Activated CD8-positive, alpha-beta T cell treated with anti-CD3 and anti-CD28 coated beads for 36 hours (primary cell): ENCODE results near the gene RIPOR3. TPM values are rescaled to one million over a fixed set of nuclear protein-coding genes. Genes with fewer than 3 reads are reported as not detected.

Experiments used
- ATAC-seq: fragments of 200-7000 bp; cut with Tn5 transposase; one replicate; pipeline ENCODE4 v1.10.0; 2021; ENCODE audit warnings: mild to moderate bottlenecking, moderate library complexity
- CTCF ChIA-PET: fragments of 350-600 bp; sonication (Branson Sonifier 250); formaldehyde crosslinking; loops from one replicate; lab custom pipeline; 2021; ENCODE audit warnings: antibody characterized with exemption; lab: Charles Lee
- POLR2A ChIA-PET: fragments of 350-600 bp; sonication (Branson Sonifier 250); formaldehyde crosslinking; loops from one replicate; lab custom pipeline; 2021; ENCODE audit warnings: antibody characterized with exemption; lab: Charles Lee
- DNase-seq: peaks from one replicate; pipeline ENCODE4 v3.0.0-alpha.2; 2020
- H3K27ac Mint-ChIP-seq: one replicate; pipeline ENCODE4 v1.8.0; 2021; ENCODE audit warnings: mild to moderate bottlenecking, mixed read lengths
- H3K27me3 Mint-ChIP-seq: one replicate; pipeline ENCODE4 v1.8.0; 2021; ENCODE audit warnings: mixed read lengths
- H3K36me3 Mint-ChIP-seq: one replicate; pipeline ENCODE4 v1.8.0; 2021; ENCODE audit warnings: low read depth, mixed read lengths
- H3K4me1 Mint-ChIP-seq: one replicate; pipeline ENCODE4 v1.8.0; 2021; ENCODE audit warnings: low read depth, mixed read lengths
- H3K4me3 Mint-ChIP-seq: one replicate; pipeline ENCODE4 v1.8.0; 2021; ENCODE audit warnings: mild to moderate bottlenecking, moderate library complexity, mixed read lengths
- H3K9me3 Mint-ChIP-seq: one replicate; pipeline ENCODE4 v1.8.0; 2021; ENCODE audit warnings: mixed read lengths
- intact Hi-C: fragments of 100-400 bp; cut with micrococcal nuclease; formaldehyde crosslinking; loops from one replicate; pipeline ENCODE4 v1.10.0; 2022
- total RNA-seq, 2 experiments: library from RNA; stranded (reverse); gene quantifications; one replicate each; pipeline ENCODE4 v1.2.3, GENCODE V29; 2021
- TF ChIP-seq, protein P1 (sequence below): fragments of 200-600 bp; IDR thresholded peaks from one replicate; pipeline ENCODE4 v1.8.0; 2022; ENCODE audit warnings: antibody characterized with exemption, mild to moderate bottlenecking

The RIPOR3 gene
- total RNA-seq, 2 experiments from 2014 or later: not detected

GRCh38 chr20:50555662-50556061 lies 135.7 kb downstream of the RIPOR3 start:
- TF ChIP-seq, protein P1, sequence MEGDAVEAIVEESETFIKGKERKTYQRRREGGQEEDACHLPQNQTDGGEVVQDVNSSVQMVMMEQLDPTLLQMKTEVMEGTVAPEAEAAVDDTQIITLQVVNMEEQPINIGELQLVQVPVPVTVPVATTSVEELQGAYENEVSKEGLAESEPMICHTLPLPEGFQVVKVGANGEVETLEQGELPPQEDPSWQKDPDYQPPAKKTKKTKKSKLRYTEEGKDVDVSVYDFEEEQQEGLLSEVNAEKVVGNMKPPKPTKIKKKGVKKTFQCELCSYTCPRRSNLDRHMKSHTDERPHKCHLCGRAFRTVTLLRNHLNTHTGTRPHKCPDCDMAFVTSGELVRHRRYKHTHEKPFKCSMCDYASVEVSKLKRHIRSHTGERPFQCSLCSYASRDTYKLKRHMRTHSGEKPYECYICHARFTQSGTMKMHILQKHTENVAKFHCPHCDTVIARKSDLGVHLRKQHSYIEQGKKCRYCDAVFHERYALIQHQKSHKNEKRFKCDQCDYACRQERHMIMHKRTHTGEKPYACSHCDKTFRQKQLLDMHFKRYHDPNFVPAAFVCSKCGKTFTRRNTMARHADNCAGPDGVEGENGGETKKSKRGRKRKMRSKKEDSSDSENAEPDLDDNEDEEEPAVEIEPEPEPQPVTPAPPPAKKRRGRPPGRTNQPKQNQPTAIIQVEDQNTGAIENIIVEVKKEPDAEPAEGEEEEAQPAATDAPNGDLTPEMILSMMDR: no peak
- ATAC-seq (no peak), DNase-seq (no peak)
- Mint-ChIP-seq H3K9me3 (no peaks in the 10 kb centered on the region), H3K4me1 (peaks cover 26% of the 10 kb centered on the region), H3K4me3 (no peak overlapping the region), H3K36me3 (peaks cover 26% of the 10 kb centered on the region), H3K27ac (no peak overlapping the region), H3K27me3 (no peaks in the 10 kb centered on the region)
- ChIA-PET CTCF (interaction anchor here (1.4 to 2.0 kb wide), 2 partner anchors 44 to 62 kb away, joined by 3 to 5 read pairs; no protein-coding TSS in a partner anchor), POLR2A (interaction anchor here (0.6 to 2.7 kb wide), 4 partner anchors 10 to 425 kb away, joined by 3 to 10 read pairs (median 6); no protein-coding TSS in a partner anchor)
- intact Hi-C loops: no loop called here

- DNase-seq: peak; percentile 45
- TF ChIP-seq, protein P1: no peak
- POLR2A ChIA-PET: interaction anchor here (0.6 to 2.7 kb wide), 5 partner anchors 11 to 425 kb away, joined by 3 to 10 read pairs (median 4); no protein-coding TSS in a partner anchor
- Mint-ChIP-seq H3K27ac (no peak overlapping the region), H3K27me3 (no peaks in the 10 kb centered on the region), H3K4me1 (peaks cover 20% of the 10 kb centered on the region), H3K4me3 (no peak overlapping the region), H3K9me3 (no peaks in the 10 kb centered on the region), H3K36me3 (peaks cover 30% of the 10 kb centered on the region)
- ATAC-seq: no peak
- CTCF ChIA-PET: interaction anchor here (1.4 kb wide), 1 partner anchor 43 kb away, joined by 3 read pairs; no protein-coding TSS in a partner anchor
- intact Hi-C loops: no loop called here
Measured at GRCh38 chr20:50554694-50555579, 136.4 kb downstream of the RIPOR3 start.

- intact Hi-C loops: no loop called here
- no peaks in the 10 kb centered on the region for H3K27me3 Mint-ChIP-seq
Measured at GRCh38 chr20:50552979-50553378, 138.4 kb downstream of the RIPOR3 start.

DNA sequence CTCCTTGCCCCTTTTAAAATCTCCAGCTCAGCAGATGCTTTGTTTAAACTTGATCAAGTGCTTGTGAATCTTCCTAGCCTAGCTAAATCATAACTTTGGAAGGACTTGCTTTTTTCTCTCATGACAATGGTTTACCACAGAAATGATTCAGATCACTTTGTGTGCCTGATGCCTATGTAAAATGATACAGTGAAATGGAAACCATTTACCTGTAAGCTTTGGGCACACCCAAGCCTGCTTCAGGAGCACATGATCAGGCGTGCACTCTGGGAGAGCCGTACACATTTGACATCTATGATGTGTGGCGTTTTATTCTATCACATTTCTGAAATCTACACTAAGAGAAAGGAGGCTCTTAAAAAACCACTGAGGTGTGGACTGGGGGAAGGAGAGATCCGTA lies 140.1 kb downstream of the RIPOR3 start:
- H3K4me1 Mint-ChIP-seq: peaks cover 22% of the 10 kb centered on the region
- TF ChIP-seq, protein P1: no peak
- peaks cover 38% of the 10 kb centered on the region for H3K36me3 Mint-ChIP-seq
- ChIA-PET POLR2A (interaction anchor here (1.1 to 2.9 kb wide), 4 partner anchors 9 to 25 kb away, joined by 3 to 16 read pairs (median 4); no protein-coding TSS in a partner anchor), CTCF (interaction anchor here (0.9 to 1.6 kb wide), 7 partner anchors 11 to 73 kb away, joined by 3 to 6 read pairs (median 4); no protein-coding TSS in a partner anchor)
- no peak overlapping the region for H3K4me3 Mint-ChIP-seq
- peak; percentile 53 for ATAC-seq
- no peak for DNase-seq
- peak overlapping the region; percentile 35 for H3K27ac Mint-ChIP-seq
- intact Hi-C loops: no loop called here
- H3K9me3 Mint-ChIP-seq: no peaks in the 10 kb centered on the region
- H3K27me3 Mint-ChIP-seq: no peaks in the 10 kb centered on the region

More at GRCh38 chr20:50552979-50553378, 138.4 kb downstream of the RIPOR3 start:
- Mint-ChIP-seq H3K4me1 (peaks cover 16% of the 10 kb centered on the region), H3K36me3 (peaks cover 39% of the 10 kb centered on the region), H3K27ac (no peak overlapping the region), H3K4me3 (no peak overlapping the region), H3K9me3 (no peaks in the 10 kb centered on the region)
- TF ChIP-seq, protein P1: no peak
- no peak for DNase-seq
- ATAC-seq: no peak
- POLR2A ChIA-PET: interaction anchor here (1.0 to 2.9 kb wide), 5 partner anchors 9 to 42 kb away, joined by 3 to 16 read pairs (median 3); partner anchors contain the start of gene PTPN1
- CTCF ChIA-PET: interaction anchor here (1.0 to 1.3 kb wide), 2 partner anchors 11 to 17 kb away, joined by 3 to 6 read pairs; no protein-coding TSS in a partner anchor
